HepG2 (cell line): ENCODE measurements around the gene CDH12. TPM values are rescaled to one million over a fixed set of nuclear protein-coding genes. Genes with fewer than 3 reads are reported as not detected.

Source experiments
- ATAC-seq: fragments of 200-7000 bp; cut with Tn5 transposase; 3 replicates; pipeline ENCODE4 v1.9.1; 2020; ENCODE audit warnings: mild to moderate bottlenecking, moderate library complexity
- BruUV-seq: library from RNA; stranded (reverse); fragments of 400-500 nt; replicated peaks from 2 replicates; lab custom pipeline; 2021; lab: Mats Ljungman, UMichigan
- CTCF ChIA-PET: fragments of 300-600 bp; formaldehyde crosslinking; extraction: SDS; loops from one replicate; lab custom pipeline; 2021; ENCODE audit warnings: low total read pairs, inconsistent platforms, low intra/inter-chr PET ratio; lab: Yijun Ruan, JAX
- POLR2A ChIA-PET: fragments of 350-600 bp; sonication (Branson Sonifier 250); formaldehyde crosslinking; loops from one replicate; lab custom pipeline; 2020; ENCODE audit warnings: antibody characterized with exemption, inconsistent platforms; lab: Yijun Ruan, JAX
- DNase-seq: peaks from one replicate; pipeline ENCODE4 v3.0.0-alpha.2; 2015; ENCODE audit warnings: low spot score
- FAIRE-seq: peaks from 3 replicates; lab custom pipeline; 2011; peaks lifted over from hg19 to GRCh38; lab: Jason Lieb, UNC
- H2AFZ ChIP-seq: one replicate; pipeline ENCODE4 v1.6.1; 2011; ENCODE audit warnings: low read length, inconsistent platforms
- H3K27ac ChIP-seq: fragments of 300-600 bp; 3 replicates; pipeline ENCODE4 v1.8.0; 2011; ENCODE audit warnings: mixed run types, mild to moderate bottlenecking, mixed read lengths, low read length, inconsistent platforms; ENCODE audit not compliant: insufficient read depth; ENCODE audit errors: extremely low read length
- H3K27me3 ChIP-seq, 2 experiments: fragments of 200-600 bp in 1 of 2; 2 replicates in 1 of 2; 3 replicates in 1 of 2; pipeline versions ENCODE4 v1.6.0 to v1.8.0; 2011; ENCODE audit warnings: low read length in 2 of 2, mild to moderate bottlenecking in 2 of 2, moderate library complexity in 2 of 2, inconsistent platforms in 1 of 2; ENCODE audit not compliant: insufficient read depth in 2 of 2, control insufficient read depth in 1 of 2
- H3K36me3 ChIP-seq, 2 experiments: fragments of 200-600 bp in 1 of 2; replicated peaks in 1 of 2; 2 replicates in 1 of 2; 3 replicates in 1 of 2; pipeline versions ENCODE4 v1.5.1 to v1.8.0; 2011; ENCODE audit warnings: low read length in 2 of 2, inconsistent platforms in 1 of 2; ENCODE audit not compliant: insufficient read depth in 2 of 2, control insufficient read depth in 1 of 2
- H3K4me1 ChIP-seq: 2 replicates; pipeline ENCODE4 v1.5.1; 2012; ENCODE audit warnings: low read length, inconsistent platforms; ENCODE audit not compliant: insufficient read depth
- H3K4me2 ChIP-seq: 2 replicates; pipeline ENCODE4 v1.6.0; 2011; ENCODE audit warnings: low read depth, low read length, inconsistent platforms
- H3K4me3 ChIP-seq, 3 experiments: fragments of 200-600 bp in 1 of 3; sonication (generic), shearing (Covaris generic) in 1 of 3; replicated peaks in 1 of 3; 2 replicates each; pipeline ENCODE4 v1.5.1; 2011 to 2016; ENCODE audit warnings: low read length in 3 of 3, inconsistent platforms in 2 of 3, low read depth in 2 of 3, mild to moderate bottlenecking in 2 of 3, control low read depth in 1 of 3, mixed read lengths in 1 of 3; ENCODE audit not compliant: insufficient read depth in 1 of 3
- H3K79me2 ChIP-seq: one replicate; pipeline ENCODE4 v1.6.1; 2011; ENCODE audit warnings: low read length, inconsistent platforms; ENCODE audit not compliant: insufficient read depth
- H3K9ac ChIP-seq: 2 replicates; pipeline ENCODE4 v1.6.0; 2011; ENCODE audit warnings: mild to moderate bottlenecking, low read depth, low read length, inconsistent platforms; ENCODE audit not compliant: insufficient read depth
- H3K9me3 ChIP-seq: 2 replicates; pipeline ENCODE4 v1.5.1; 2012; ENCODE audit warnings: mild to moderate bottlenecking, low read length
- H4K20me1 ChIP-seq: 2 replicates; pipeline ENCODE4 v1.6.0; 2011; ENCODE audit warnings: inconsistent platforms, mild to moderate bottlenecking, low read length, moderate library complexity; ENCODE audit not compliant: insufficient read depth
- MAFF ChIP-seq: IDR thresholded peaks from 2 replicates; pipeline ENCODE4 v1.6.1; 2011; ENCODE audit warnings: low read depth, low read length, improper control_type of control experiment
- MAFK ChIP-seq, 2 experiments: IDR thresholded peaks in 1 of 2; conservative IDR thresholded peaks in 1 of 2; 2 replicates each; pipeline ENCODE4 v1.6.1; 2011; ENCODE audit warnings: improper control_type of control experiment in 2 of 2, low read length in 2 of 2
- MATR3 ChIP-seq: sonication (generic); formaldehyde crosslinking; IDR thresholded peaks from 2 replicates; pipeline ENCODE4 v1.4.0; 2020; ENCODE audit warnings: missing genetic modification reagents
- SIX1 ChIP-seq: sonication (generic); formaldehyde crosslinking; IDR thresholded peaks from 2 replicates; pipeline ENCODE4 v1.4.0; 2020; ENCODE audit warnings: missing genetic modification reagents, borderline replicate concordance
- SP2 ChIP-seq: sonication (generic); formaldehyde crosslinking; IDR thresholded peaks from 2 replicates; pipeline ENCODE4 v1.5.1; 2020; ENCODE audit warnings: mild to moderate bottlenecking, missing genetic modification reagents
- ZKSCAN1 ChIP-seq: fragments of 150-350 bp; IDR thresholded peaks from 2 replicates; pipeline ENCODE4 v1.6.1; 2014; ENCODE audit warnings: low read length
- WGBS: methylation state at CpG from one replicate; pipeline ENCODE4 v1.1.6; 2017; ENCODE audit warnings: low lambda C conversion rate; 5-methylcytosine and 5-hydroxymethylcytosine counted together
- in situ Hi-C: cut with HindIII; loops from 2 replicates; pipeline ENCODE4 v1.10.0; 2017; ENCODE audit warnings: low pct_unique_long_range_greater_than_20kb; ENCODE audit not compliant: extremely low pct_ligation_motif_present
- intact Hi-C: fragments of 100-400 bp; cut with micrococcal nuclease; formaldehyde crosslinking; loops from one replicate; pipeline ENCODE4 v1.10.0; 2022; ENCODE audit not compliant: unreplicated experiment
- polyA plus RNA-seq, 8 experiments: library from polyadenylated mRNA; depleted of rRNA in 3 of 8; stranded (reverse) in 7 of 8; unstranded in 1 of 8; fragments of >200 nt; fragmentation: Illumina TruSeq in 4 of 8; extraction: Trizol in 4 of 8; gene quantifications; 2 replicates each; pipeline versions ENCODE4 v1.2.1 to v1.2.3, GENCODE V29; 2011 to 2016; ENCODE audit warnings: low read depth in 4 of 8, missing spikeins in 1 of 8, mixed read lengths in 1 of 8; ENCODE audit not compliant: insufficient read depth in 1 of 8
- total RNA-seq, 5 experiments: library from RNA; depleted of rRNA; stranded (reverse); fragments of >200 nt; fragmentation: Illumina TruSeq; extraction: Trizol; gene quantifications; 2 replicates each; pipeline ENCODE4 v1.2.3, GENCODE V29; 2016; ENCODE audit warnings: low read depth in 1 of 5

CDH12 gene
- total and polyA plus RNA-seq, 2 of the 13 experiments (the other 11 are each of a cell fraction or from before 2014, with no cell fraction given), result not detected

DNA sequence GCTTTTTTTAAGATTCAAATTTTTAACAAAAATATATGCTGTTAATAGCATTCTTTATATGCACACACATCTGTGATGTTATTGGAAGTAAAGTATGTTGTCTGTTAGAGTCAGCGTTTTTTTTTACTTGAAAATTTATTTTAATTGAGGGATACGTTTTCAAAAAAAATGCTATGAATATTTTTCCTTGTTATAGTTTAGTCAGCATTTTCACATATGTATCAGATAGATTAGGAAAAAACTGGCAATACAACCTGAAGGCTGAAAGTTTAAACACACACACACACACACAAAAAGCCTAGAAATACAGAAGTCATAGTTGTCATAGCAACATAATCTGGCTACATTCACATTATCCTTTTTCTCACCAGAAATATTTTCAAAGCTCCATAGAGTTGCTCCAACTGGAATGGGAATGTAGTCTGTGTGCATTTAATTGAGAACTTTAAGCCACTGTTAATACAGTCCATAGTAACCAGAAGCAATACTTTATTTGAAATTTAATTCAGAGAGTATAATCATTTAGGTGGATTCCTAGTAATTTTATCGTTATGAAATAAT is 116.6 kb downstream of the CDH12 start:
- Histone ChIP-seq H3K4me1 (no peaks in the 10 kb centered on the region), H4K20me1 (no peaks in the 10 kb centered on the region)
- TF ChIP-seq MAFF, result peak; percentile 62
- TF ChIP-seq ZKSCAN1, result no peak
- TF ChIP-seq MATR3 (CRISPR knock-in tag), result no peak
- peak; percentile 31 to 69; a peak in 3 of 4 replicates for TF ChIP-seq MAFK (conservative IDR thresholded peaks at IDR 0.05 in 1 of 2, IDR thresholded peaks at IDR 0.05 in 1 of 2; ENCODE audit: low read length in 2 of 2)
- TF ChIP-seq, all 625 proteins: peak for 2
- Histone ChIP-seq H3K27ac (no peak overlapping the region), H3K27me3 (no peaks in the 10 kb centered on the region), H3K4me2 (no peak overlapping the region), H3K36me3 (no peaks in the 10 kb centered on the region), H2AFZ (no peak overlapping the region), H3K4me3 (no peak overlapping the region), H3K9me3 (no peaks in the 10 kb centered on the region), H3K79me2 (no peaks in the 10 kb centered on the region), H3K9ac (no peak overlapping the region)
- under 1% methylated on average over 3 of the region's 3 CpGs for WGBS
- no peak for FAIRE-seq
- BruUV-seq, result no TSS peak
- DNase-seq, result no peak
- ChIA-PET CTCF (no interaction called here), POLR2A (no interaction called here)
- in situ Hi-C loops, result no loop called here
- ATAC-seq, result no peak
- intact Hi-C loops, result no loop called here

DNA sequence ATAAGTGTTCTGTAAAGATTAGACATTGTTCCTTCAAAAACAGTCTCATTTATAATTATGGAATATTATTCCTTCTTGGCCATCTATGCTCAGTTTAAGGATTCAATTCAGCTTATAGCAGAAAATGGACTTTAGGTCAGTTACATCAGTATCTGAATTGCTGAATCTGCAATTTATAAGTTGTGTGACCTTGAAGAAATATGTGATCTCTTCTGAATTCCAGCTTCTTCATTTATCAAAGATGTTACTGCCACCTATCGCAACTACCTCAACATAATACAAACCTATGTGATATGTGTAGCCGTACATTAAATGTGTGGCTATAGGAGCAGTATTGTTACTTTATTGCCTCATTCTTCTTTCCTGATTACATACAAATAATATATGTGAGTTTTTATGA is 118.2 kb downstream of the CDH12 start:
- 2% methylated on average over 2 of the region's 2 CpGs for WGBS
- no peak for DNase-seq
- BruUV-seq, result no TSS peak
- Histone ChIP-seq H3K4me3 (no peak overlapping the region), H3K36me3 (no peaks in the 10 kb centered on the region), H3K79me2 (no peaks in the 10 kb centered on the region), H3K27ac (no peak overlapping the region), H3K27me3 (no peaks in the 10 kb centered on the region), H3K4me2 (no peak overlapping the region), H3K9ac (no peak overlapping the region), H3K9me3 (no peaks in the 10 kb centered on the region), H3K4me1 (no peaks in the 10 kb centered on the region), H2AFZ (no peak overlapping the region), H4K20me1 (no peaks in the 10 kb centered on the region)
- ATAC-seq, result no peak
- in situ Hi-C loops, result no loop called here
- intact Hi-C loops, result no loop called here
- POLR2A ChIA-PET, result no interaction called here
- TF ChIP-seq MAFF, result peak; percentile 90
- no peak for TF ChIP-seq SIX1 (CRISPR knock-in tag)
- TF ChIP-seq SP2 (CRISPR knock-in tag), result no peak
- peak; percentile 87 to 94 for TF ChIP-seq MAFK (conservative IDR thresholded peaks at IDR 0.05 in 1 of 2, IDR thresholded peaks at IDR 0.05 in 1 of 2; ENCODE audit: low read length in 2 of 2)
- FAIRE-seq, result no peak
- CTCF ChIA-PET, result no interaction called here
